ENCODE measurements around the gene HMGB2.

The HMGB2 gene

DNA sequence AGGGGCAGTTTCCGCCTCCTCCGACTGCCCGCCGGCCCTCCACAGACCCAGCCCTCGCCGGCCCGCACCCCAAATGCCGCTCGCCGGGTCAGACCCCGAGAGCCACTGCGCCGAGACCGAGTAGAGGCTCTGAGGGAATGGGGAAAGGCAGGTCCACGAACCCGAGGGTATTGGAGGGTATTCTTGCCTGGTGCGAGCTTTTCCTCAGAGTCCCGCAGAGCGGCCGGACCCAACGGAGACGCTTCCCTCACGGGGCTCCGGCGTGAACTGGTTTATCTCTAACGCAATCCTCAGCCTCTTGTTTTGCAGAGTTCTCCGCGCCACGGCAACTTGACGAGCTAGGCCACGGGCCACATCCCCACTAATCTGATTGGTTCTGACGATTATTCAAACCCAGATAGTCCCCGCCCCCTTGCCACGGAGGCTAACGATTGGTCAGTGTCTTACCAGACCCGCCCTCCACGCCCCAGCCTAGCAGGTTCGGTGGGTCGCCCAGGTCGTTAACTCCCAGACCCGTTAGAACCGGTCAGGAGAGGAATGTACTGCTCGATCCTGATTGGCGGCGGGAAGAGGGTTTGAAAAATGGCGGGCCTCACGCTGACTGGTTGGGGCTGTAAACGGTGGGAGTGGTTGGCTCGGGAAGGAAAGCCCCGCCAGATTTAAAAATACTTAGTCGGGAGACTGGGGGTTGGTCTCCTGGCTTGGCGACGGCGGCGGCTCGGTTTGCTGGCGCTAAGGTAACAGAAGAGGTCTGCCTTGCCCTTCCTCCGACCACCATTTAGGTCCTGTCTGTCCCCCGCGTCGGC is at the start of gene HMGB2:
TSS of gene HMGB2 (minus strand) at position 274 of the 806 bp plus-strand sequence. CDS start 709 bp downstream, outside the sequence.
- peak; percentile 99 for DNase-seq

DNA sequence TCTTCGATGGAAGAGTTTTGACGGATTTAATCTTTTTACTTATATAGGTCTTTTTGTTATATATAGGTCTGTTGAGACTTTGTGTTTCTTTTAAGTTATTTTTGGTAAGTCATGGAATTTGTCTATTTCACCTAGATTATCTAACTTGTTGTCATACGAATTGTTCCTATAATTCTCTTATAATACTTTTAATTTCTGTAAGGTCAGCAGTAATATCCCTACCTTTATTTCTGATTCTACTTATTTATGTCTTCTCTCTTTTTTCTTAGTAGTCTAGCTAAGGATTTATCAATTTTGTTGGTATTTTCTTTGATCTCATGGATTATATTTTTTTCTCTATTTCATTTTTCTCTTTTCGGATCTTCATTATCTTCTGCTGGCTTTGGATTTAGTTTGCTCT is 48.2 kb upstream of the HMGB2 start:
- DNase-seq, result no peak

DNA sequence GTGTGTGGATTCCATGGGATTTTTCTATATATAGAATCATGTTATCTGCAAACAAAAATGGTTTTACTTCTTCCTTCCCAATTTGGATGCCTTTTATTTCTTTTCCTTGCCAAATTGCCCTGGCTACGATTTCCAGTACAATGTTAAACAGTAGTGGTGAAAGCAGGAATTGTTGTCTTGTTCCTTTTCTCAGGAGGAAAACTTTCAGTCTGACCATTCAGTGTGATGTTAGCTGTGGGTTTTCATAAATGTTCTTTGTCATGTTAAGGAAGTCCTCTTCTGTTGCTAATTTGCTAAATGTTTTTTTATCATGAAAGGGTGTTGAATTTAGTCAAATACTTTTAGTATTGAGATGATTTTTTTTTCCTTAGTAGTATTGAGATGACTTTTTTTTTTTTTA is 47.5 kb upstream of the HMGB2 start:
- DNase-seq, result no peak

DNA sequence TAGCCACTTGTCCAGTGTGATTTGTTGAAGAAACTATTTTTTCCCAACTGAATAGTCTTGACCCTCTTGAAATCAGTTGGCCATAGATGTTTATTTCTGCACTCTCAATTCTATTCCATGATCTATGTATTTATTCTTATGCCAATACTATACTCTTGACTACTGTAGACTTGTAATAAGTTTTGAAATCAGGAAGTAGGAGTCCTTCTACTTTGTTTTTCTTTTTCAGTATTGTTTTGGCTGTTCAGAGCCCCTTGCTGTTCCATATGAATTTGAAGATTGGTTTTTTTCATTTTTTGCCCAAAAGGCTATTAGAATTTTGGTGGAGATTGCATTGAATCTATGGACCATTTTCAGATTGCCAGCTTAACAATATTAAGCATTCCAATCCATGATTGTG is 46.8 kb upstream of the HMGB2 start:
- no peak for DNase-seq

DNA sequence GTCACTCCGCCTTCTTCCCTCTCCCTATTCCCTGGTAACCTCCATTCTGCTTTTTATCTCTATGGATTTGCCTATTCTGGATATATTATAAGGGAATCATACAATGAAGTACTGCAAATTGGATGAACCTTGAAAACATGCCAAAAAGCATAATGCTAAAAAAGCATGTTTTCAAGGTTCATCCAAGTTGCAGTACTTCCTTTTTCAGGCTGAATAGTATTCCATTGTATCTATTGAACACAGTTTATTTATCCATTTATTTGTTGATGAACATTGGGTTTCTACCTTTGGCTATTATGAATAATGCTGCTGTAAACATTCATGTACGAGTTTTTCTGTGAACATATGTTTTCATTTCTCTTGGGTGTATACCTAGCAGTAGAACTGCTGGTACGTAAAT is 45.8 kb upstream of the HMGB2 start:
- no peak for DNase-seq

DNA sequence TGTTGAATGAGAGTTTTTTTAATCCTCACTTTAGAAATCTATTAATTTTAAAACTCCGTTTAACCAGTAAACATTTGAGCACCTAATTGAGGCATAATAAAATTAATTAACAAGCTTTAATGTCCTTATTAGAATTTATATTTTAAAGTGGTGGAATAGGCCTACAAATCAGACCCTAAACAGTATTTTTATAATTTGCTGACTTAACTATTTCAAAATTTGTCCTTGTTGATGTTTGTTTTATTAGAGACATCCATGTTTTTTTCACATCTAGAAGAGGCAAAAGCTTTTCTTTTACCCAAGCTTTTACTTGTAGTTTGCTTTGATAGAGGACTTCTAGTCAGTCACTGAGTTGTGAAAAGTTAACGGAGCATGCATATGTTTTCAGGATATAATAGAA is 40.4 kb upstream of the HMGB2 start:
- no peak for DNase-seq

DNA sequence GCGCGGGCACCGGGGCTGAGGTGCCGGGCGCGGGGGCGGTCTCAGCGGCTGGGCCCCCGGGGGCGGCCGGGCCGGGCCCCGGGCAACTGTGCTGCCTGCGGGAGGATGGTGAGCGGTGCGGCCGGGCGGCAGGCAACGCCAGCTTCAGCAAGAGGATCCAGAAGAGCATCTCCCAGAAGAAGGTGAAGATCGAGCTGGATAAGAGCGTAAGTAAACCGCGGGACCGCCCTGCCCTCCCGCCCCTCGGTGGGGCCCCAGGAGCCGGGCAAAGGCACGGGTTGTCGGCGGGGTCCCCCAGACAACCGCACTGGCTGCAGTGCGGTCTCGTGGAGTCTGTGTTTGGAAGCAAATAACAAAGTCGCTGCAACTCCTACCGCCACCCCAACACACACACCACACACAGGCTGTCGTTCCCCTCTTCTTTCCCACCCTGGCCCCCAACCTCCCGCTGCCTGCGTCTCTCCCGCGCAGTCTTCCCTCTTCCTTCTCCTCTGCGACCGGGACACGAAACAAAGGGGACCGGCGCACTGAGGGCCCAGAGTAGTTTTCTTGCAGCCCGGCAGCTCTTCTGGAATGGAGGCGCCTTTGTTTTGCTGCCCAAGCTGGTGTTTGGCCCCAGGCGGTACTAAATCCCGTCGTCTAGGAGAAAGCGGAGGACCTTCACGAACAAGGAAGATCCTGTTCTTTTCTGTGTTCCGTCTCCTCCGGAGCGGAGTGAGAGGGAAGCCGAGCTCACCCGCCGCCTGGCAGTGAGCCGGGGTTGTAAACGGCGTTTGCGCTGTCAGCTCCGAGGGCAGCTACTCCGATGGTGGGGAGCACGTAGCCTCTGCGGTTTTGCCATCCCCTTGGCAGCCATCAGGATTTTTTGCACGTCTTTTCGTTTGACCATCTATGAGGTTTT is 37.4 kb upstream of the HMGB2 start:
- DNase-seq, result peak; percentile 57

DNA sequence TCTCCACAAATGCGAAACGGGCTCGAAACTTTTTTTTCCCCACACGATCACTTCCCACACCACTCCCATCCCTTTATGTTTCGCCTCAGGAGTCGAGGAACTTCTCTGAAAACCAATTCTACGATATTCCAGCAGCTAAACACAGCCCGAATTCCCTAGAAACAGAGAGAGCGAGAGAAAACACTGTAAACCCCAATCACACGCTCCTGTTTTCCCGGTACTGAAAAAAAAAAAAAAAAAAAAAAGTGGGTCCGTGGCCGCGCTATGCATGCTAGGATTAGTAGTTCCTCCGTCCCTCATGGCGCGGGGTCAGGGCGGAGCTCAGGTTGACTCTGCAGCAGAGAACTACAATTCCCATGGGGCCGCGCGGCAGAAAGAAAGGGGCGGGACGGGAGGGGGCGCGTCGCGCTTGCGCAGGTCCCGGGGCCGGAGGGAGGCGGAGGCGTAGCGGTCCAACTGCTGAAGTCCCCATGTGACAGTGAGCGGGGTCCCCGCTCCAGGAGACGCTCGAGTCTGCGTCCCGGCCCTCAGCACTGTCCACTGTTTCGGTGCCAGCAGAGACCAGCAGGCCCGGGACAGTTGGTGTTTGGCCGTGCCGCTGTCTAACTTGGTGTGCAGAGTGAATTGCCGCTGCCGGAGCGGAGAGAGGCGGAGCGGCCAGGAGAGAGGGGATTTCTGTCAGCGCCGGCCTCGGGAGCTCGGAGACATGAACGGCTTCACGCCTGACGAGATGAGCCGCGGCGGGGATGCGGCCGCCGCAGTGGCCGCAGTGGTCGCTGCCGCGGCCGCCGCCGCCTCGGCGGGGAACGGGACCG is 36.5 kb upstream of the HMGB2 start, which contains the start of gene SAP30:
TSS of gene SAP30 (plus strand) at position 478 of the 815 bp plus-strand sequence. CDS start at position 707, 229 bp downstream.
- DNase-seq, result peak; percentile 98

DNA sequence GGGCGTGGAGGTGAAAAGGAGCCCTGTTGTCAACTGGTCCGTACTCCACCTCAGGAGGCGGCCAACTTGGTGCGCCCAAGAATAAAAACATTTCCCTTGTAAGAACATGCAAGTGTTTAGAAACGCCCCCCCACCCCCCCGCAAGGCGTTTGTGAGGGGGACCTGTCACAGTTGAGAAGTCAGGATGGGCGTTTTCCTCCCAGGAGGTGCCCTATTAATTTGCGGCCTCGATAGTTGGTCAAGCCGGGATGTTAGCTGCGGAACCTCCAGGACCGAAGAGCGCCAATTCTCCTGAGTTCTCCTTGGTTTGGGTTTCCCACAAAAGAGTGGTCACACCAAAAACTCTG is 35.9 kb upstream of the HMGB2 start:
- peak; percentile 70 for DNase-seq

DNA sequence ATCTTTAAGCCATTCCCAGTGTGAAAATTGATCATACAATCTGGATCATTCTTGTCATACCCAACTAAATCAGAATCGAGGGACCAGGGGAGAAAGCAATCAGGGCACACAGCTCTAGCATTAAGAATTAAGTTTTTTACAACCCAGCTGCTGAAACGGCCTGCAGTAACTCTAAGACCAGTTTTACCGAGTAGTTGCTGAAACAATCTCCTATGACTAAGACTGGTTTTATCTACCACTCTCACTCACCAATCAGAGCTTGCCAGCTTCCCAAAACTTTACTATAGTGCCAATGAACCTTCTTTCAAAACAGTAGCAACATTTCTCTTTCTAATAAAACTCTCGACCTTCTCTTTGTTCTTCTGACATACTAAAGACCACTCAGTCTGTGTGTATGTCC is 33.8 kb upstream of the HMGB2 start:
- no peak for DNase-seq

DNA sequence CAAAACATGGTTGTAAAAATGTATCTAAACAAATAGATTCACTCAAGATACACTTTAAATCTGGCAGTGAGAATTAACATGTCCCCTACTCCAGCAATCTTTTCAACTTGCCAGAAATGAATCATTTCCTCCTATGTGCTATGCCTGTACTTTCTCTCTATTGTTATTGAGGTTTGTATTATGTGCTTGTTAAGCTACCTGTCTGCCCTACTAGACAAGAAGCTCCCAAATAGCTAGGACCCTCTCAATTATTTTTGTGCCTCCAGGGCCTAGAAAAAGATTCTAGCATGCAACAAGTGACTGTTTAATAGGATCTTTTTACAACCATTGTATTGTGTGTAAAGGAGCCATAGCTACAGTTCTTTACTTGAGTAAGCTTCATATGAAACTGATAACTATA is 33.1 kb upstream of the HMGB2 start:
- DNase-seq, result no peak

DNA sequence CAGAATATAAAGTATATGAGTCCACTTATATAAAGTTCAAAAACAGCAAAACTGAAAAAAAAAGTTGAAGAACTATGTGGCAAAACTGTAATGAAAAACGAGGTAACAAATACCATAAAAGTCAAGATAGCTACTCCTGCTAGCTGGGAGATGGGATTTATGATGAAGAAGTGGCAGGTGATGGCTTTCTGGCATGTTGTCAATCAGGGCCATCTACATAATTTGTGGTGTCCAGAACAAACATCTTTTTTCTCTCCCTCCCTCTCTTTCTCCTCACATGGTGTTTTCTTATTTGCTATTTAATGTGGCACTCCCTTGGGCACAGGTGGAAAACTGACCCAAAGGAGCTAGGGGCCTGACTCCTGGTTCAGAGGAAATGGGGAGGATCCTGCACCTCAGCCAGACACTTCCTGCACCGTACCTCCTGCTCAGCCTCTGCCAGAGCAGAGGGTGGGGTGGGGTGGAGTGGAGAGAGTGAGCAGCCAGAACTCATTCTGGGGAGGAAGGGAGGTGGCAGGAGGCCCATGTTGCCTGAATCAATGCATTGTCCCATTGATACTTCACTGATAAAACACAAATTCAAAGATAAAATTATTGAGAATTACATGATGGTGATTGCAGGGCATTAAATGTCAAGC is 31.3 kb upstream of the HMGB2 start:
- DNase-seq, result no peak

DNA sequence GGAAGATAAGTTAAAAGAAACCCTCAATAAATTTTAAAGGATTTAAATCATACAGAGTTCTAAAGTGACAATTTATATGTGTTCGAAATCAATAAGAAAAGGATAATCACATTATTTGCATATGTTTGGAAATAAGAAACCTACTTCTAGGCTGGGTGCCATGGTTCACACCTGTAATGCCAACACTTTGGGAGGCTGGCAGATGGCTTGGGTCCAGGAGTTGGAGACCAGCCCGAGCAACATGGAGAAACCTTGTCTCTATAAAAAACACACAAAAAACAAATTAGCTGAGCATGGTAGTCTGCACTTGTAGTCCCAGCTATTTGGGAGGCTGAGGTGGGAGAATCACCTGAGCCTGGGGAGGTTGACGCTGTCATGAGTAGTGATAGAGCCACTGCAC is 28.5 kb upstream of the HMGB2 start:
- no peak for DNase-seq

DNA sequence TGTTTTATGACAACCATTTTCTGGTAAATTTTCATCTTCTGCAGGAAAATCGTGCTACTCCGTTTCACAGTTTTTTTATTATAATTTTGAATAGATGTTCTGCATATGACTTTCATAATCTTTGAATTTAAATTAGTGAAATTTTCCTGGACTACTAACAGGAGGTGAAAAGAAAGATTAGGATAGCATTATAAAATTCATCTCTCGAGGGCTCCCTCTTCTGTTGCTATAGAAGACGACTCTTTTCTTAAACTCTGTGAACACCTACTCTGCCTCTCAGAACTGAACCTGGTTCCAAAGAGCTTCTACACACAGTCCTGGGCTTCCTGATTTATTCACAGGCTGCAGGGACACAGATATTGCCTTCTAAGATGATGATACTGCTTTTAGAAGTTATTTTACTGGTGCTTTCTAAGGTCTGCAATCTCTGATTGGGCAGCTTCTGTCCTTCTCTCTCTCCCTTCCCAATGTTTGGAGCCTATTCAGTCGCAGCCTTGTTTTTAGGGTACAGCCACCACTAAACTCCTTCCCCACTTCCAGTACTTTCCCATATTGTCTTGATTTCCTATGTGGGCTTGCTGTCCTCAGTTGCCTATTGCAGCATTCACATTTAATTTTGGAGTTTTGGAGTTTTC is 26.5 kb upstream of the HMGB2 start:
- DNase-seq, result no peak

DNA sequence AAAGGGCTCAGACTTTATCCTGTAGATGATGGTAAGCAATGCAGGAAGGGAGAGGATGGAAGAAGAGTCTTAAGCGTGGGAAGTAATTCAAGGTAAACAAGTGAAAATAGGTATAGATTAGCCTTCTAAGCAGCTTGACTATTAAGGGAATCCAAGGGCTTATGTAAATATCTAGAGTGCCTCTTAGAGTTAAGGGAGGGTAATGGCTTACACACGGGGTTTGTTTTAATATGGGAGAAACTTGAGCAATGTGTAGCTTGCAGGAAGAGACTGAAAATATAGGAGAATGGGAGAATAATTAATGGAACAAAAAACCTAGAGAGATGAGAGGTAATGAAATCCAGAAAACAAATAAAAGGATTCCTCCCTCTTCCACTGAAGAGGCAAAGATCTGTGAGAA is 23.8 kb upstream of the HMGB2 start:
- no peak for DNase-seq

DNA sequence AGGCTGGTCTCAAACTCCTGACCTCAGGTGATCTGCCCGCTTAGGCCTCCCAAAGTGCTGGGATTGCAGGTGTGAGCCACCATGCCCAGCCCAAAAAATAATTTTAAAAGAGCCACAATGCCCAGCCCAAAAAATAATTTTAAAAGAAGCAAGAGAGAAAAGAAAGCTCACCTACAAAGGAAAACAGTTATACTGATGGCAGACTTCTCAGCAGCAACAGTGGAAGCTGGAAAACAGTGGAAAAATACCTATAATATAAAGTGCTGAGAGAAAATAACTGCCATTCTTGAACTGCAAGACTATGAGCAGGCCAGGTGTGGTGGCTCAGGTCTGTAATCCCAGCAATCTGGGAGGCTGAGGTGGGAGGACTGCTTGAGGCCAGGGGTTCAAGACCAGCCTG is 13.3 kb upstream of the HMGB2 start:
- DNase-seq, result no peak

DNA sequence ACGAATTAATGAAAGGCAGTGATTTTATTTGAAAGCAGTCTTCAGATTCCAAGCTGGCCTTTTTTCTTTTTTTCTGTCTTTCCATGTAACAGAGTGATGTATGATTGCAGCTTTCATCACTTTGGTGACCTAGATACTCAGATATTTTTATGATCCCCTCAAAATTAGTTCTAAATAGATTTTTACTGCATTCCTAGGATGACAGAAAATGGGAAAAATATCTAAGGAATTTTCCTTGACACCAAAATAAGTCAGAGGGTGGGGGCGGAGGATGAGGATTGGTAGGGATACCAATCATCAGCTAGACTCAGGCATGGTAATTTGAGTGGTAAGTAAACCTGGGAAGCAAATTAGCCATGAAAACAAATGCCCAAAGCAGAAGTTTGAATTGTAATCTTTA is 11.9 kb upstream of the HMGB2 start:
- DNase-seq, result no peak

DNA sequence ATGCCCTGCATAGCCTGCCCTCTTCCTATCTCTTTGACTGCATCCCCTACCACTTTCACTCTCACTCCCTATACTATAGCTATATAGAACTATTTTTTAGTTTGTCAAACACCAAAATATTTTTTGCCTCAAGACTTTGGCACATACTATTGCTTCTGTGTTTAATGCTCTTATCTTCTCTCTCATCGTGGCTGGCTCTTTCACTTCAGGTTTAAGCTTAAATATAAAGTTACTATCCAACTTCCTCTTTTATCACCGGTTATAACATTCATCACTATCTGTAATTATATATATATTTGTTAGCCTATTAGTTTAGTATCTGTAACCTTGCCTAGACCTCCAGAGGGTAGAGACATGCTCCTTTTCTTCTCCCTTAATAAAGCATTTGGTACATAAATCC is 11.5 kb upstream of the HMGB2 start:
- no peak for DNase-seq

DNA sequence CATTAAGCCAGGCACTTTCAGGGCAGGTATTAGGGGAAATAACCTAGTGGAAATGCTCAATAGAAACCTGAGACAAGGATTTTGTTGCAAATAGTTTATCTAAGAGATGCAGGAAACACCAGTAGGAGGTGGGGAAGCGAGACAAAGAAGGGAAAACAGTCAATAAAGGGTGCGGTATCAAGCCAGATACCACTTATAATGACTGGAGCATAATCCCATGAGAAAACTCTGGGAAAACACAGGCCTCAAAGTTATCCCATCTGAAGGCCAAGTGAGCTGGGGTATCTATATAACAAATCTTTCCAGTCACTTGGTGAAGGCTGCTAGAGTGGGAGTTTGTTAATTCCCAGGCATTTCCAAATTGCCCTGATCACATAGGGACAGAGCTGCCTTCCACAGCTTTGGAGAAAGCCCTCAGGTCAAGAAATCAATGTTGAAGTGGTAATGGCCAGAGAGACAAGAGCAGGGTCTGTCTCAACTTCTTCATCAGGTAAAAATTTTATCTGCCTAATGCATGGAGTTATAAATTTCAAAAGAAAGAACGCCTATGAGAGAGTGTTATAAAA is 9.8 kb upstream of the HMGB2 start:
- DNase-seq, result no peak

DNA sequence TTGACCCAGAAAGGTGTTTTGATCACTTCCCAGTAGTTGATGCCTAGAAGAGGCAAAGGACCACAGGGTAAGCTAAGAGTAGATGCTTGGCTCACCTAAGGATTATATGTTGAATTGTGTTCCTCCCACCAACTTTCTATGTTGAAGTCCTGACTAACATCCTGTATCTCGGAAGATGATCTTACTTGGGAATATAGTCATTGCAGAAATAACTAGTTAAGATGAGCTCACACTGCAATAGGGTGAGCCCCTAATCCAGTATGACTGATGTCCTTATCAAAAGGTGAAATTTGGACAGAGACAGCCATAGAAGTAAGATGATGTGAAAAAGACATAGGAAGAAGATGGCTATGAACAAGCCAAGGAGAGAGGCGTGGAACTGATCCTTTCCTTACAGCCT is 3.3 kb upstream of the HMGB2 start:
- no peak for DNase-seq

DNA sequence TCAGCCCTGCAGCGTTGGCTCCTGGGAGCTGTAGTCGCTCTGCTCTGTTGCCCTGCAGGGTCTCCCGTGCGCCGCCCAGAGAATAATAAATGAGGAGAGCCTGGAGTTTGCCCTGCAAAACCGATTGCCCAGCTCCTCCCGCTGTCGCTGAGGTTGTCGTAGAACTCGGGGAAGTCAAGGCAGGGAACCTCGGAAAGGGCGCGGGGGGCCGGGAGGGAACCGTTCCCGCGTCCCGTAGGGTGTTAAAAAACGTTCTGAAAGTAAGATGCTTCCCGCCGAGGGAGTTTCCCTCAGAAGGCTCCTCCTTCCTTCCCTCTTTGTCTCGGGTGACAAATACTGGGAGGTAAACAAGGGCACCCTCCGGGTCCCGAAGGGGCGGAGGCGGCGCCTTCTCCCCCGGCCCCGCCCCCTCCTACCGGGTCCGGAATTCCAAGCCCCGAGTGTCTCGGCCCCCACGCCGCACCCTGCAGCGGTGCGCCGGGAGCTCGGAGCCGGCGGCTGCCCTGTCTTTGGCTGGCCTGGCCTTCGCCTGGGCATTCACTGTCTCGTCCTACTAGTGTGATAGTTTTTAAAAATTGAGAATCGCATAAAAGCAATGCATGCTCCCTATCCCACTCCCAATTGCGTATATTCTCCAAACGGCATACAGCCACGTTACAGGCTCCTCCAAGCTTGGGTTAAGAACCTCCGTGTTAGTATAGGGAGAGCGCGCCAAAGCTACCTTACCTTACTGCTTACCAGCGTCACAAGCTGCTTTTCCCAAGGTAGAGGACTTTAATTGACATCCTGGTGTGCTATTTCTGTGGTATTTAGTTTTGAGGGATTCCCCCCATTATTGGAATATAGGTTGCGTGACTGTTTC is 964 bp upstream of the HMGB2 start:
- DNase-seq, result no peak
